H9 (cell line): ENCODE data around the gene SIDT2. TPM values are rescaled to one million over a fixed set of nuclear protein-coding genes. Genes with fewer than 3 reads are reported as not detected.

Experiments used
- DNase-seq: peaks from one replicate; pipeline ENCODE4 v3.0.0-alpha.2; 2017
- H2AFZ ChIP-seq: one replicate; pipeline ENCODE4 v1.6.1; 2013; ENCODE audit warnings: mild to moderate bottlenecking, low read length, control low read depth, moderate library complexity
- H2AK5ac ChIP-seq: 2 replicates; pipeline ENCODE4 v1.6.1; 2013; ENCODE audit warnings: low read length, control low read depth, mixed read lengths; ENCODE audit not compliant: insufficient read length
- H2BK120ac ChIP-seq: one replicate; pipeline ENCODE4 v1.6.1; 2013; ENCODE audit warnings: low read depth, mild to moderate bottlenecking, low read length, control low read depth, inconsistent platforms; ENCODE audit not compliant: poor library complexity, severe bottlenecking
- H2BK12ac ChIP-seq: 2 replicates; pipeline ENCODE4 v1.6.1; 2013; ENCODE audit warnings: low read length, control low read depth, mixed read lengths, low read depth; ENCODE audit not compliant: insufficient read length
- H2BK15ac ChIP-seq: 2 replicates; pipeline ENCODE4 v1.6.1; 2013; ENCODE audit warnings: low read depth, low read length, control low read depth
- H2BK20ac ChIP-seq: one replicate; pipeline ENCODE4 v1.6.1; 2013; ENCODE audit warnings: low read depth, mild to moderate bottlenecking, low read length, control low read depth, inconsistent platforms; ENCODE audit not compliant: poor library complexity, severe bottlenecking
- H2BK5ac ChIP-seq: 2 replicates; pipeline ENCODE4 v1.6.1; 2013; ENCODE audit warnings: low read length, control low read depth, mixed read lengths; ENCODE audit not compliant: insufficient read length
- H3K14ac ChIP-seq: 2 replicates; pipeline ENCODE4 v1.6.1; 2013; ENCODE audit warnings: low read length, control low read depth; ENCODE audit not compliant: insufficient read depth
- H3K18ac ChIP-seq: 2 replicates; pipeline ENCODE4 v1.6.1; 2013; ENCODE audit warnings: low read depth, mild to moderate bottlenecking, mixed read lengths, low read length, control low read depth; ENCODE audit not compliant: insufficient read length
- H3K23ac ChIP-seq: 2 replicates; pipeline ENCODE4 v1.6.1; 2013; ENCODE audit warnings: low read length, control low read depth, mixed read lengths, low read depth; ENCODE audit not compliant: insufficient read length
- H3K23me2 ChIP-seq: 2 replicates; pipeline ENCODE4 v1.6.1; 2013; ENCODE audit warnings: low read depth, mild to moderate bottlenecking, mixed read lengths, low read length, control low read depth; ENCODE audit not compliant: insufficient read length, poor library complexity, severe bottlenecking
- H3K27ac ChIP-seq: 2 replicates; pipeline ENCODE4 v1.5.1; 2013; ENCODE audit warnings: low read length, control low read depth, mixed read lengths, low read depth; ENCODE audit not compliant: insufficient read length
- H3K27me3 ChIP-seq: 2 replicates; pipeline ENCODE4 v1.6.1; 2013; ENCODE audit warnings: low read length, control low read depth, inconsistent platforms; ENCODE audit not compliant: insufficient read depth
- H3K4ac ChIP-seq: 2 replicates; pipeline ENCODE4 v1.6.1; 2013; ENCODE audit warnings: low read depth, mild to moderate bottlenecking, control low read depth, inconsistent platforms, low read length, moderate library complexity
- H3K4me1 ChIP-seq: 2 replicates; pipeline ENCODE4 v1.6.1; 2013; ENCODE audit warnings: low read length, control low read depth, inconsistent platforms; ENCODE audit not compliant: insufficient read depth
- H3K4me2 ChIP-seq: 2 replicates; pipeline ENCODE4 v1.6.1; 2013; ENCODE audit warnings: low read length, control low read depth, mixed read lengths; ENCODE audit not compliant: insufficient read length, insufficient read depth
- H3K56ac ChIP-seq: 2 replicates; pipeline ENCODE4 v1.6.1; 2013; ENCODE audit warnings: low read depth, mild to moderate bottlenecking, mixed read lengths, low read length, control low read depth; ENCODE audit not compliant: insufficient read length
- H3K79me1 ChIP-seq: 2 replicates; pipeline ENCODE4 v1.6.1; 2013; ENCODE audit warnings: low read depth, mild to moderate bottlenecking, moderate library complexity, low read length, control low read depth, inconsistent platforms; ENCODE audit not compliant: insufficient read depth, poor library complexity, severe bottlenecking
- H3K79me2 ChIP-seq: 2 replicates; pipeline ENCODE4 v1.6.1; 2013; ENCODE audit warnings: low read length, control low read depth, inconsistent platforms; ENCODE audit not compliant: insufficient read depth
- H3K9ac ChIP-seq: 2 replicates; pipeline ENCODE4 v1.6.1; 2013; ENCODE audit warnings: low read length, control low read depth, mixed read lengths; ENCODE audit not compliant: insufficient read length; ENCODE audit errors: extremely low read depth
- H3K9me3 ChIP-seq: one replicate; pipeline ENCODE4 v1.6.1; 2013; ENCODE audit warnings: low read depth, low read length, inconsistent platforms; ENCODE audit not compliant: control insufficient read depth
- H3T11ph ChIP-seq: one replicate; pipeline ENCODE4 v1.6.1; 2013; ENCODE audit warnings: mild to moderate bottlenecking, low read length, control low read depth, inconsistent platforms
- H4K20me1 ChIP-seq: one replicate; pipeline ENCODE4 v1.6.1; 2013; ENCODE audit not compliant: control insufficient read depth, insufficient read length, insufficient read depth
- H4K5ac ChIP-seq: 2 replicates; pipeline ENCODE4 v1.6.1; 2013; ENCODE audit warnings: low read depth, mild to moderate bottlenecking, mixed read lengths, low read length, control low read depth; ENCODE audit not compliant: insufficient read length
- H4K8ac ChIP-seq: replicated peaks from 2 replicates; pipeline ENCODE4 v1.6.1; 2013; ENCODE audit warnings: low read length, control low read depth, mixed read lengths, low read depth; ENCODE audit not compliant: insufficient read length
- H4K91ac ChIP-seq: 2 replicates; pipeline ENCODE4 v1.6.1; 2013; ENCODE audit warnings: low read depth, mild to moderate bottlenecking, moderate library complexity, mixed read lengths, low read length, control low read depth; ENCODE audit not compliant: insufficient read length
- H3K27ac Mint-ChIP-seq, 3 experiments: 2 replicates in 2 of 3; 3 replicates in 1 of 3; pipeline ENCODE4 v1.8.0; 2020 to 2021; ENCODE audit warnings: mixed read lengths in 3 of 3, mild to moderate bottlenecking in 1 of 3, moderate library complexity in 1 of 3
- H3K27me3 Mint-ChIP-seq: 2 replicates; pipeline ENCODE4 v1.8.0; 2021; ENCODE audit warnings: low read depth, mild to moderate bottlenecking, moderate library complexity, mixed read lengths
- H3K36me3 Mint-ChIP-seq, 3 experiments: 2 replicates in 2 of 3; 3 replicates in 1 of 3; pipeline ENCODE4 v1.8.0; 2020 to 2021; ENCODE audit warnings: low read depth in 3 of 3, mixed read lengths in 3 of 3; ENCODE audit not compliant: insufficient read depth in 1 of 3
- H3K4me1 Mint-ChIP-seq, 2 experiments: 2 replicates each; pipeline ENCODE4 v1.8.0; 2020; ENCODE audit warnings: mixed read lengths in 2 of 2
- H3K4me3 Mint-ChIP-seq, 2 experiments: 2 replicates in 1 of 2; 3 replicates in 1 of 2; pipeline ENCODE4 v1.8.0; 2020 to 2021; ENCODE audit warnings: mild to moderate bottlenecking in 2 of 2, mixed read lengths in 2 of 2, moderate library complexity in 1 of 2
- H3K9me3 Mint-ChIP-seq, 2 experiments: 2 replicates in 1 of 2; 3 replicates in 1 of 2; pipeline ENCODE4 v1.8.0; 2020; ENCODE audit warnings: mild to moderate bottlenecking in 2 of 2, mixed read lengths in 2 of 2, moderate library complexity in 1 of 2
- CTCF ChIP-seq: fragments of 200-600 bp; sonication (generic); conservative IDR thresholded peaks from 3 replicates; pipeline ENCODE4 v1.8.0; 2021; ENCODE audit warnings: antibody characterized with exemption, mild to moderate bottlenecking
- WGBS: extraction: QIAGEN DNeasy Blood & Tissue Kit; methylation state at CpG from one replicate; pipeline ENCODE4 v1.1.7; 2013; ENCODE audit warnings: missing lambda C conversion rate, low lambda C conversion rate, mixed read lengths; ENCODE audit not compliant: insufficient read length; ENCODE audit errors: extremely low coverage; 5-methylcytosine and 5-hydroxymethylcytosine counted together
- total RNA-seq: library from RNA; stranded (reverse); gene quantifications from 2 replicates; pipeline ENCODE4 v1.2.1, GENCODE V29; 2021

The SIDT2 gene
- total RNA-seq, 1 experiment from 2014 or later, result 18.3 TPM

GRCh38 chr11:117169736-117170135, 8.8 kb upstream of the SIDT2 start:
- Histone ChIP-seq H4K8ac (no peak overlapping the region), H2BK12ac (no peak overlapping the region), H3K27ac (no peak overlapping the region), H2BK20ac (no peak overlapping the region), H3T11ph (no peak overlapping the region), H3K18ac (no peak overlapping the region), H3K27me3 (no peaks in the 10 kb centered on the region), H3K9ac (no peak overlapping the region), H3K23me2 (no peaks in the 10 kb centered on the region), H3K4me1 (no peaks in the 10 kb centered on the region), H4K20me1 (no peaks in the 10 kb centered on the region), H2BK15ac (no peak overlapping the region), H3K23ac (no peak overlapping the region), H3K79me2 (no peaks in the 10 kb centered on the region), H3K4ac (no peak overlapping the region), H3K56ac (no peak overlapping the region), H3K79me1 (no peaks in the 10 kb centered on the region), H2BK5ac (no peak overlapping the region), H3K14ac (no peak overlapping the region), H3K9me3 (no peaks in the 10 kb centered on the region), H2AK5ac (no peak overlapping the region), H3K4me2 (no peak overlapping the region), H4K5ac (no peak overlapping the region), H2AFZ (no peak overlapping the region), H2BK120ac (no peak overlapping the region), H4K91ac (no peak overlapping the region)
- Mint-ChIP-seq H3K9me3 (no peaks in the 10 kb centered on the region), H3K27ac (peak overlapping the region in 1 of 3 experiments; percentile 55; a peak in 1 of 7 replicates), H3K27me3 (no peaks in the 10 kb centered on the region), H3K4me1 (peaks cover 17 to 23% of the 10 kb centered on the region in 2 experiments), H3K4me3 (no peak overlapping the region), H3K36me3 (peaks cover 18 to 71% (median 57%) of the 10 kb centered on the region in 3 experiments; a peak in 6 of 7 replicates)
- no CpG with 5 or more reads among the region's 2 CpGs for WGBS
- DNase-seq, result no peak
- no peak for TF ChIP-seq CTCF
